Muscle layer of colon (tissue), 2 donors: ENCODE data around the gene TRPM2.

Source experiments
- H3K27ac ChIP-seq: one replicate; pipeline ENCODE4 v1.7.0; 2013; ENCODE audit warnings: low read depth, mild to moderate bottlenecking, low read length, moderate library complexity
- H3K27me3 ChIP-seq, 2 donors: one replicate each; pipeline ENCODE4 v1.7.0; 2013; ENCODE audit warnings: low read length in 2 of 2, mild to moderate bottlenecking in 2 of 2; ENCODE audit not compliant: insufficient read depth in 2 of 2, control insufficient read depth in 1 of 2
- H3K36me3 ChIP-seq: one replicate; pipeline ENCODE4 v1.7.0; 2013; ENCODE audit warnings: mild to moderate bottlenecking, low read length; ENCODE audit not compliant: insufficient read depth
- H3K4me1 ChIP-seq: one replicate; pipeline ENCODE4 v1.7.0; 2013; ENCODE audit warnings: mild to moderate bottlenecking, low read length; ENCODE audit not compliant: insufficient read depth
- H3K4me3 ChIP-seq, 2 donors: one replicate each; pipeline ENCODE4 v1.7.0; 2013; ENCODE audit warnings: low read length in 2 of 2, low read depth in 1 of 2, mild to moderate bottlenecking in 1 of 2, moderate library complexity in 1 of 2
- H3K9ac ChIP-seq: one replicate; pipeline ENCODE4 v1.7.0; 2013; ENCODE audit warnings: low read length
- H3K9me3 ChIP-seq: one replicate; pipeline ENCODE4 v1.7.0; 2013; ENCODE audit warnings: mild to moderate bottlenecking, low read length
- donor health status: abdominal sarcoma.
- donor health status: Adenocarcinoma of cecum.

Gene TRPM2

GRCh38 chr21:44462086-44462833 lies 108.8 kb downstream of the TRPM2 start:
- H3K27me3 ChIP-seq, result no peaks in the 10 kb centered on the region
- no peaks in the 10 kb centered on the region for H3K9me3 ChIP-seq
- H3K4me1 ChIP-seq, result peaks cover 4% of the 10 kb centered on the region
- no peaks in the 10 kb centered on the region for H3K36me3 ChIP-seq
- H3K27ac ChIP-seq, result no peak overlapping the region
- H3K4me3 ChIP-seq, result no peak overlapping the region
- H3K9ac ChIP-seq, result no peak overlapping the region

GRCh38 chr21:44462834-44463200 lies 109.4 kb downstream of the TRPM2 start:
- Histone ChIP-seq H3K4me3 (no peak overlapping the region), H3K27me3 (no peaks in the 10 kb centered on the region), H3K9ac (no peak overlapping the region), H3K4me1 (peaks cover 4% of the 10 kb centered on the region), H3K36me3 (no peaks in the 10 kb centered on the region), H3K9me3 (no peaks in the 10 kb centered on the region), H3K27ac (no peak overlapping the region)

- H3K9ac ChIP-seq, result no peak overlapping the region
- H3K4me1 ChIP-seq, result peaks cover 4% of the 10 kb centered on the region
- H3K9me3 ChIP-seq, result no peaks in the 10 kb centered on the region
- no peak overlapping the region for H3K4me3 ChIP-seq
- no peaks in the 10 kb centered on the region for H3K36me3 ChIP-seq
- H3K27ac ChIP-seq, result no peak overlapping the region
- no peaks in the 10 kb centered on the region for H3K27me3 ChIP-seq
Measured at GRCh38 chr21:44463724-44464123, 110.3 kb downstream of the TRPM2 start.

GRCh38 chr21:44464351-44464750 lies 110.9 kb downstream of the TRPM2 start:
- H3K9me3 ChIP-seq, result no peaks in the 10 kb centered on the region
- no peak overlapping the region for H3K9ac ChIP-seq
- H3K4me3 ChIP-seq, result no peak overlapping the region
- H3K27me3 ChIP-seq, result no peaks in the 10 kb centered on the region
- no peak overlapping the region for H3K27ac ChIP-seq
- H3K36me3 ChIP-seq, result no peaks in the 10 kb centered on the region
- peaks cover 4% of the 10 kb centered on the region for H3K4me1 ChIP-seq

GRCh38 chr21:44466351-44466954 lies 113.0 kb downstream of the TRPM2 start:
- Histone ChIP-seq H3K4me1 (peaks cover 4% of the 10 kb centered on the region), H3K4me3 (no peak overlapping the region), H3K9me3 (no peaks in the 10 kb centered on the region), H3K9ac (no peak overlapping the region), H3K36me3 (no peaks in the 10 kb centered on the region), H3K27me3 (no peaks in the 10 kb centered on the region), H3K27ac (no peak overlapping the region)

GRCh38 chr21:44466996-44467858 lies 113.8 kb downstream of the TRPM2 start:
- Histone ChIP-seq H3K27ac (no peak overlapping the region), H3K4me1 (no peaks in the 10 kb centered on the region), H3K9me3 (no peaks in the 10 kb centered on the region), H3K27me3 (no peaks in the 10 kb centered on the region), H3K9ac (no peak overlapping the region), H3K4me3 (no peak overlapping the region), H3K36me3 (no peaks in the 10 kb centered on the region)

- Histone ChIP-seq H3K36me3 (no peaks in the 10 kb centered on the region), H3K9ac (no peak overlapping the region), H3K4me1 (no peaks in the 10 kb centered on the region), H3K27ac (no peak overlapping the region), H3K9me3 (no peaks in the 10 kb centered on the region), H3K4me3 (no peak overlapping the region), H3K27me3 (no peaks in the 10 kb centered on the region)
Measured at GRCh38 chr21:44467859-44468195, 114.4 kb downstream of the TRPM2 start.

- Histone ChIP-seq H3K36me3 (no peaks in the 10 kb centered on the region), H3K27me3 (no peaks in the 10 kb centered on the region), H3K4me1 (no peaks in the 10 kb centered on the region), H3K27ac (no peak overlapping the region), H3K4me3 (no peak overlapping the region), H3K9me3 (no peaks in the 10 kb centered on the region), H3K9ac (no peak overlapping the region)
Measured at GRCh38 chr21:44471341-44471740, 117.9 kb downstream of the TRPM2 start.

- Histone ChIP-seq H3K27me3 (no peaks in the 10 kb centered on the region), H3K4me1 (no peaks in the 10 kb centered on the region), H3K9me3 (no peaks in the 10 kb centered on the region), H3K9ac (no peak overlapping the region), H3K4me3 (no peak overlapping the region), H3K36me3 (no peaks in the 10 kb centered on the region), H3K27ac (no peak overlapping the region)
Measured at GRCh38 chr21:44471996-44472395, 118.6 kb downstream of the TRPM2 start.

- no peak overlapping the region for H3K9ac ChIP-seq
- H3K27ac ChIP-seq, result no peak overlapping the region
- no peaks in the 10 kb centered on the region for H3K36me3 ChIP-seq
- no peaks in the 10 kb centered on the region for H3K9me3 ChIP-seq
- no peak overlapping the region for H3K4me3 ChIP-seq
- no peaks in the 10 kb centered on the region for H3K27me3 ChIP-seq
- H3K4me1 ChIP-seq, result peaks cover 18% of the 10 kb centered on the region
Measured at GRCh38 chr21:44473915-44474555, 120.6 kb downstream of the TRPM2 start.

- Histone ChIP-seq H3K27ac (no peak overlapping the region), H3K4me1 (peaks cover 18% of the 10 kb centered on the region), H3K9me3 (no peaks in the 10 kb centered on the region), H3K36me3 (no peaks in the 10 kb centered on the region), H3K9ac (no peak overlapping the region), H3K27me3 (no peaks in the 10 kb centered on the region), H3K4me3 (no peak overlapping the region)
Measured at GRCh38 chr21:44475266-44475845, 121.9 kb downstream of the TRPM2 start.
